ENCODE measurements around the gene UBR7. TPM values are rescaled to one million over a fixed set of nuclear protein-coding genes. Genes with fewer than 3 reads are reported as not detected.
"Not testable (repeated sequence)": the region's sequence is repeated elsewhere in the genome, so short reads cannot be mapped to it uniquely, and the experiment has no call there.

UBR7 gene, protein sequence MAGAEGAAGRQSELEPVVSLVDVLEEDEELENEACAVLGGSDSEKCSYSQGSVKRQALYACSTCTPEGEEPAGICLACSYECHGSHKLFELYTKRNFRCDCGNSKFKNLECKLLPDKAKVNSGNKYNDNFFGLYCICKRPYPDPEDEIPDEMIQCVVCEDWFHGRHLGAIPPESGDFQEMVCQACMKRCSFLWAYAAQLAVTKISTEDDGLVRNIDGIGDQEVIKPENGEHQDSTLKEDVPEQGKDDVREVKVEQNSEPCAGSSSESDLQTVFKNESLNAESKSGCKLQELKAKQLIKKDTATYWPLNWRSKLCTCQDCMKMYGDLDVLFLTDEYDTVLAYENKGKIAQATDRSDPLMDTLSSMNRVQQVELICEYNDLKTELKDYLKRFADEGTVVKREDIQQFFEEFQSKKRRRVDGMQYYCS
- 28.2 TPM for total RNA-seq
- 19.5 TPM for polyA plus RNA-seq

DNA sequence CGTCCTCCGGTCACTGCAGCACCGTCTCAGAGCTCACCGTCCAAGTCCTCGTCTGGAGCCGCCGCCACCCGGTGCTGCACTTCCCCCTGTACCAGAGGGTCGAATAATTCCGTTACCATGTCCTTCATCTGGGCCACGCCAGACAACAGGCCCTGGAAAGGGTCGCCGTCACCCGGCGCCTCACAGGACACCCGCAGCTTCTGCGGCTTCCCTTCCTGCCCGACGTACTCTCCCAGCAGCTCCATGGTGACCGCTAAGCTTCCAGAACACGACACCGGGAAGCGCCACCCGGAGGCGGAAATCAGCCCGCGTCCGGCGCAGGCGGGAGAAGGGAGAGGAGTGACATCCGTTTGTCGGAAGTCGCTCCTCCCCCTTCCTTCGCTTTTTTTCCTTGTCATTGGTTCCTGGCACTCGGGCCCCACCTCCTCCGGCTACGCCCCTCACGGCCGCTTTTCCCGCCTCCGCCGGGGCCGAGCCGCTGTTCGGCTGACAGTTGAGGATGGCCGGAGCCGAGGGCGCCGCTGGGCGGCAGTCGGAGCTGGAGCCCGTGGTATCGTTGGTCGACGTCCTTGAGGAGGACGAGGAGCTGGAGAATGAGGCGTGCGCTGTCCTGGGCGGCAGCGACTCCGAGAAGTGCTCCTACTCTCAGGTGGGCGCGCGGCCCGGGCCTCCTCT, at the start of gene UBR7, which contains the start of gene GON7:
Gene UBR7 (plus strand): TSS at position 464 of the 675 bp plus-strand sequence. CDS start 36 bp downstream, at position 500.
Gene GON7 (minus strand): TSS at position 273 of the 675 bp plus-strand sequence. CDS start 28 bp downstream, at position 245.
- Histone ChIP-seq H3K4me3 (ENCODE audit: low read depth, low read length) (peak within 1 kb of the TSS; percentile 79), H3K36me3 (ENCODE audit: insufficient read depth) (no peaks in the 10 kb centered on the region), H3K4me1 (ENCODE audit: insufficient read depth) (no peaks in the 10 kb centered on the region), H3K27ac (ENCODE audit: low read depth) (peak within 1 kb of the TSS; percentile 82)
- peak; percentile 90 for DNase-seq (ENCODE audit: extremely low spot score)
- under 1% methylated on average over 65 of the region's 65 CpGs for WGBS

DNA sequence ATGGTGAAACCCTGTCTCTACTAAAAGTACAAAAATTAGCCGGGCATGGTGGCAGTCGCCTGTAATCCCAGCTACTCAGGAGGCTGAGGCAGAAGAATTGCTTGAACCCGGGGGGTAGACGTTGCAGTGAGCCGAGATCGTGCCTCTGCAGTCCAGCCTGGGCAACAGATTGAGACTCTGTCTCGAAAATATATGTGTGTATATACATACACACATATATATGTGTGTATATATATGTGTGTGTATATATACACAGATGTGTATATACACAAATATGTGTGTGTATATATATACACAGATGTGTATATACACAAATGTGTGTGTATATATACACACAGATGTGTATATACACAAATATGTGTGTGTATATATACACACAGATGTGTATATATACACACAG, 48.7 kb upstream of the UBR7 start:
- H3K4me3 ChIP-seq (ENCODE audit: low read depth, low read length); H3K27ac ChIP-seq (ENCODE audit: low read depth); H3K4me1 ChIP-seq (ENCODE audit: insufficient read depth); DNase-seq (ENCODE audit: extremely low spot score); H3K36me3 ChIP-seq (ENCODE audit: insufficient read depth): not testable (repeated sequence)
- 87% methylated on average over 7 of the region's 7 CpGs for WGBS

DNA sequence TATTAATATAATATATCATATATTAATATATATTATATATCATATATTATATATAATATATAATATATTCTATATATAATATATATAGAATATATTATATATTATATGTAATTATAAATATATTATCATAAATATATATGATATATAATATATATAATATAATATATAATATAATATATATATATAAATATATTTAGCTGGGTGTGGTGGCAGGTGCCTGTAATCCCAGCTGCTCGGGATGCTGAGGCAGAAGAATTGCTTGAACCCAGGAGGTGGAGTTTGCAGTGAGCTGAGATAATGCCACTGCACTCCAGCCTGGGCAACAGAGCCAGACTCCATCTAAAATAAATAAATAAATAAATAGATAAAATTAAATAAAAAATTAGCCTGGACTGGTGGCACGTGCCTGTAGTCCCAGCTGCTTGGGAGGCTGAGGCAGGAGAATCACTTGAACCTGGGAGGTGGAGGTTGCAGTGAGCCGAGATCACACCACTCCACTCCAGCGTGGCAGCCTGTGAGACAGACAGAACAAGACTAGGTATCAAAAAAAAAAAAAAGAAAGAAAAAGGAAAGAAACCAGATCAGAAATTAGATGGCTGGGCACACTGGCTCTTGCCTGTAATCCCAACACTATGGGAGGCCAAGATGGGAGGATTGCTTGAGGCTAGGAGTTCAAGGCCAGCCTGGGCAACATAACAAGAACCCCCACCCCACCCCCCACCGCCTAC, 47.3 kb upstream of the UBR7 start:
- not testable (repeated sequence) for DNase-seq (ENCODE audit: extremely low spot score); H3K27ac ChIP-seq (ENCODE audit: low read depth); H3K36me3 ChIP-seq (ENCODE audit: insufficient read depth); H3K4me1 ChIP-seq (ENCODE audit: insufficient read depth); H3K4me3 ChIP-seq (ENCODE audit: low read depth, low read length)
- WGBS, result 69% methylated on average over 5 of the region's 5 CpGs

DNA sequence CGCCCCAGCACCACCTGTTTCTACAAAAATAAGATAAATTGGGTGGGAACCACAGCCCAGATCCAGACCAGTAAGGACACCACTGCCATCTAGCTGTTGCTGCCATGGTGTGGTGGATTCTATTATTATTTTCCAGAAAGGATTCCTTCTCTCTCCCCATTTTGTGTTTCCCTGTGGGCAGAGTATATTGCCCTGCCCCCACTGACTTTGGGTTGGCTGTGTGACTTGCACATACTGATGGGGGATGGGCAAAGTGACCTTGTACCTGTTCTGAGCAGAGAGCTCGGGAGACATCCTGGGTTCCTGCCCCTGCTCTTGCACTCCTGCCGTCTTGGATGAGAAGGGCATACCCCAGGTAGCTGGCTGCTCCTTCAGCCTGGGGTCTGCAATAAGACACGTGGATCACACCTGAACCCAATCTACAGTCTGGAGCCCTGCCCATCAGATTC, 46.7 kb upstream of the UBR7 start:
- Histone ChIP-seq H3K27ac (ENCODE audit: low read depth) (no peak overlapping the region), H3K4me3 (ENCODE audit: low read depth, low read length) (no peak overlapping the region), H3K4me1 (ENCODE audit: insufficient read depth) (no peaks in the 10 kb centered on the region), H3K36me3 (ENCODE audit: insufficient read depth) (no peaks in the 10 kb centered on the region)
- WGBS, result 38% methylated on average over 4 of the region's 4 CpGs
- no peak for DNase-seq (ENCODE audit: extremely low spot score)

DNA sequence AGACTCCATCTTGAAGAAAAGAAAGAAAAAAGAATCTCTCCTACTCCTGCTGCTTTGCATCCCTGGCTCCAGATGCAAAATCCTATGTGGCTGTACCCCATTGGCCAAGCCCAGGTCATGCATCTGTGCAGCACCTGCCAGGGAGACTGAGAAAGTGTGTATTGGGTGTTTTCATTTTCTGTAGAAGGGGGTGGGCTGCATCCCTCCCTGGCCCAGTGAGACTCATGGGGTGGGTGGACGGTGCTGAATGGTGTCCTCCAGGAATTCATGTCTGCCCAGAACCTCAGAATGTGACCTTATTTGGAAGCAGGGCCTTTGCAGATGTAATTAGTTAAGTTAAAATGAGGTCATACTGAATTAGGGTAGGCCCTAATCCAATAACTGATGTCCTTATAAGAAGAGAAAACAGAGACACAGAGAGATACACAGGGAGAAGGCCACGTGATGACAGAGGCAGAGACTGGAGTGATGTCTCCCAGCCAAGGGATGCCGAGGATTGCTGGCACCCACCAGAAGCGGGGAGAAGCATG, 45.6 kb upstream of the UBR7 start:
- Histone ChIP-seq H3K4me1 (ENCODE audit: insufficient read depth) (no peaks in the 10 kb centered on the region), H3K27ac (ENCODE audit: low read depth) (no peak overlapping the region), H3K36me3 (ENCODE audit: insufficient read depth) (no peaks in the 10 kb centered on the region), H3K4me3 (ENCODE audit: low read depth, low read length) (no peak overlapping the region)
- 63% methylated on average over 4 of the region's 4 CpGs for WGBS
- no peak for DNase-seq (ENCODE audit: extremely low spot score)

DNA sequence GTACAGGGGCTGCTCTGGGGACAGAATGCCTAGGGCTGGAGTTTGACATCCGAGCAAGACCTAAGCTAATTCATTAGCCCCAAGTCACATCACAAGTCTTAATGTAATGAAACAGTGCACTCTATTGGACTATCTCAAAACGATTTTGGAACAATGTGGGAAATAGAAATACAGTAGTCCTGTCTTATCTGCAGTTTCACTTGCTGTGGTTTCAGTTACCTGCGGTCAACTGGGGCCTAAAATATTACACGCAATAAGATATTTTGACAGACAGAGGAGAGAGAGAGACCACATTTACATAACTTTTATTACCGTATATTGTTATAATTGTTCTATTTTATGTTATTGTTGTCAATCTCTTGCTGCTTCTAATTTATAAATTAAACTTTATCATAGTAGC, 43.5 kb upstream of the UBR7 start:
- Histone ChIP-seq H3K36me3 (ENCODE audit: insufficient read depth) (no peaks in the 10 kb centered on the region), H3K4me1 (ENCODE audit: insufficient read depth) (no peaks in the 10 kb centered on the region), H3K4me3 (ENCODE audit: low read depth, low read length) (no peak overlapping the region), H3K27ac (ENCODE audit: low read depth) (no peak overlapping the region)
- 75% methylated on average over 5 of the region's 5 CpGs for WGBS
- DNase-seq (ENCODE audit: extremely low spot score), result no peak

DNA sequence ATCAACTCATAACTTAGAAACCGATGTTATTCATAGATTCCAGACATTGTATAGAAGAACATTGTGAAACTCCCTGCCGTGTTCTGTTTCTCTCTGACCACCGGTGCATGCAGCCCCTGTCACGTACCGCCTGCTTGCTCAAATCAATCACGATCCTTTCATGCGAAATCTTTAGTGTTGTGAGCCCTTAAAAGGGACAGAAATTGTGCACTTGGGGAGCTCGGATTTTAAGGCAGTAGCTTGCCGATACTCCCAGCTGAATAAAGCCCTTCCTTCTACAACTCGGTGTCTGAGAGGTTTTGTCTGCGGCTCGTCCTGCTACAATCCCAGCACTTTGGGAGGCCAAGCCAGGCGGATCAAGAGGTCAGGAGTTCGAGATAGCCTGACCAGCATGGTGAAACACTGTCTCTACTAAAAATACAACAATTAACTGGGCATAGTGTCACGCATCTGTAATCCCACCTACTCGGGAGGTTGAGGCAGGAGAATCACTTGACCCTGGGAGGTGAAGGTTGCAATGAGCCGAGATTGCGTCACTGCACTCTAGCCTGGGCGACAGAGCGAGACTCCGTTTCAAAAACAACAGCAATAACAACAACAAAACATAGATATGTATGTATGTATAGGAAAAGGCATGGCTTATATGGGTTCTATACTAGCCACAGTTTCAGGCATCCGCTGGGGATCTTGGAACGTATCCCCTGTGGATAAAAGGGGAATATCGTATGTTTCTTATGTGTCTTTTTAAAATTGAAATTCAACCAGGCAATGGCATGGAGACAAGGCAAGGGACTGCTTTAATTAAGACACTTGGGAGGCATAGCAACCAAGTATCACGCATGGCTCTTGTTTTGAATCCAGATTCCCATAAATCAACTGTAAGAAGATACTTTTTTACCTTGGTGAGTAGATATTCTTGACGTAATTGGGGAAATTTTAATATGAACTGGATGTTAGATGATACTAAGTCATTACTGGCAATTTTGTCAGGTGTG, 41.5 kb upstream of the UBR7 start:
- 89% methylated on average over 26 of the region's 26 CpGs for whole genome bisulfite sequencing
- H3K27ac ChIP-seq (ENCODE audit: low read depth), result not testable (repeated sequence)

DNA sequence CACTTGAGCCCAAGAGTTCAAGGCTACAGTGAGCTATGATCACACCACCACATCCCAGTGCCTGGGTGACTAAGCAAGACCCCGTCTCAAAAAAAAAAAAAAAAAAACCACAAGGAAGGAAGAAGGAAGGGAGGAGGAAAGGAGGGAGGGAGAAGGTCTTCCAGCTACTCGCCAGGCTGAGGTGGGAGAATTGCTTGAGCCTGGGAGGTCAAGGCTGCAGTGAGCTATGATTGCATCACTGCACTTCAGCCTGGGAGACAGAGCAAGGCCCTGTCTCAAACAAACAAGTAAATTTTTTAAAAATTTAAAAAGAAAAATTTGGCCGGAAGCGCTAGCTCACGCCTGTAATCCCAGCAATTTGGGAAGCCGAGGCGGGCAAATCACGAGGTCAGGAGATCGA, 38.4 kb upstream of the UBR7 start:
- WGBS, result 89% methylated on average over 9 of the region's 9 CpGs
- not testable (repeated sequence) for DNase-seq (ENCODE audit: extremely low spot score); H3K36me3 ChIP-seq (ENCODE audit: insufficient read depth); H3K4me3 ChIP-seq (ENCODE audit: low read depth, low read length); H3K4me1 ChIP-seq (ENCODE audit: insufficient read depth); H3K27ac ChIP-seq (ENCODE audit: low read depth)

More for the DNA sequence above, 41.5 kb upstream of the UBR7 start:
- not testable (repeated sequence) for H3K4me1 ChIP-seq (ENCODE audit: insufficient read depth); H3K4me3 ChIP-seq (ENCODE audit: low read depth, low read length); H3K36me3 ChIP-seq (ENCODE audit: insufficient read depth); DNase-seq (ENCODE audit: extremely low spot score)

DNA sequence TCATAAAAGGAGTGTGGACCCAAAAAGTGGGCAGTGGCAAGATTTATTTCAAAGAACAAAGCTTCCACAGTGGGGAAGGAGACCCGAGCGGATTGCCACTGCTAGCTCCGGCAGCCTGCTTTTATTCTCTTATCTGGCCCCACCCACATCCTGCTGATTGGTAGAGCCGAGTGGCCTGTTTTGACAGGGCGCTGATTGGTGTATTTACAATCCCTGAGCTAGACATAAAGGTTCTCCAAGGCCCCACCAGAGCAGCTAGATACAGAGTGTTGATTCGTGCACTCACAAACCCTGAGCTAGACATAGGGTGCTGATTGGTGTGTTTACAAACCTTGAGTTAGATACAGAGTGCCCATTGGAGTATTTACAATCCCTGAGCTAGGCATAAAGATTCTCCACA, 37.4 kb upstream of the UBR7 start:
- not testable (repeated sequence) for H3K4me3 ChIP-seq (ENCODE audit: low read depth, low read length); H3K27ac ChIP-seq (ENCODE audit: low read depth); DNase-seq (ENCODE audit: extremely low spot score); H3K4me1 ChIP-seq (ENCODE audit: insufficient read depth); H3K36me3 ChIP-seq (ENCODE audit: insufficient read depth)
- WGBS, result 81% methylated on average over 6 of the region's 6 CpGs

DNA sequence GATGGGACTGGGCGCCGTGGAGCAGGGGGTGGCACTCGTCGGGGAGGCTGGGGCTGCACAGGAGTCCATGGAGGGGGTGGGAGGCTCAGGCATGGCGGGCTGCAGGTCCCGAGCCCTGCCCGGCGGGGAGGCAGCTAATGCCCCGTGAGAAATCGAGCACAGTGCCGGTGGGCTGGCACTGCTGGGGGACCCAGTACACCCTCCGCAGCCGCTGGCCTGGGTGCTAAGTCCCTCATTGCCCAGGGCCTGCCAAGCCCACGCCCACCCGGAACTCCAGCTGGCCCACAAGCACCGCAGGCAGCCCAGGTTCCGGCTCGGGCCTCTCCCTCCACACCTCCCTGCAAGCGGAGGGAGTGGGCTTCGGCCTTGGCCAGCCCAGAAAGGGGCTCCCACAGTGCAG, 36.9 kb upstream of the UBR7 start:
- H3K36me3 ChIP-seq (ENCODE audit: insufficient read depth); H3K4me3 ChIP-seq (ENCODE audit: low read depth, low read length); H3K27ac ChIP-seq (ENCODE audit: low read depth); H3K4me1 ChIP-seq (ENCODE audit: insufficient read depth); DNase-seq (ENCODE audit: extremely low spot score): not testable (repeated sequence)
- WGBS, result 97% methylated on average over 20 of the region's 20 CpGs

DNA sequence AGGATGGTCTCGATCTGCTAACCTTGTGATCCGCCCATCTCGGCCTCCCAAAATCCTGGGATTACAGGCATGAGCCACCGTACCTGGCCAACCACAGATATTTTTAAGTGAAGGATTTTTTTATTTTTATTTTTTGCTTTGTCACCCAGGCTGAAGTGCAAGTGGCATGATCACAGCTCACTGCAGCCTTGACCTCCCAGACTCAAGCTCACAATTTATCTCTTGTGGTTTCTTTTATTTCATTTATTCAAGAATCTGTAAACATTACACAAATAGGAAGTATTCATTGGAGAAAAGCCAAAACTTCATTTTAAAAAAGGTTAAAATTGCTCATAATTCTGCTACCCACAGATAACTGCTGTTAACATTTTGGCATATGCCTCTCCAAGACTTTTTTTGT, 35.7 kb upstream of the UBR7 start:
- Histone ChIP-seq H3K36me3 (ENCODE audit: insufficient read depth) (no peaks in the 10 kb centered on the region), H3K4me3 (ENCODE audit: low read depth, low read length) (no peak overlapping the region), H3K4me1 (ENCODE audit: insufficient read depth) (no peaks in the 10 kb centered on the region), H3K27ac (ENCODE audit: low read depth) (no peak overlapping the region)
- DNase-seq (ENCODE audit: extremely low spot score), result no peak
- WGBS, result 71% methylated on average over 4 of the region's 4 CpGs

DNA sequence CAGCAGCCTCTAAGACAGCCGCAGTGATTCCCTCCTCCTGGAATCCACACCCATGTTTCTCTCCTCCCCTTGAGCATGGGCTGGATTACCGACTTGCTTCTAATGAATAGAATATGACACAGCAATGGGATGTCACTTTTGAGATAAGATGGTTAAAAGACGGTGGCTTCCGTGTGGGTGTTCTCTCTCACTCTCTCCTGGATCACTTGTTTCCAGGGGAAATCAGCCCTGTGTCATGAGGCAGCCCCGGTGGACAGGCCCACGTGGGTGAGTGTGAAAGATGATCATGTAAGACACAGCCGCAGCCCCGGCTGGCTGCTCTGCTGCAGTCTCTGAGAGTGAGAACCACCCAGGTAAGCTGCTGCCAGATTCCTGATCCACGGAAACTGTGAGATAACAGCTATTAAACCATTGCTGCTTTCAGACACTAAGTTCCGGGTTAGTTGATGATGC, 33.1 kb upstream of the UBR7 start:
- Histone ChIP-seq H3K4me3 (ENCODE audit: low read depth, low read length) (no peak overlapping the region), H3K4me1 (ENCODE audit: insufficient read depth) (no peaks in the 10 kb centered on the region), H3K27ac (ENCODE audit: low read depth) (no peak overlapping the region), H3K36me3 (ENCODE audit: insufficient read depth) (no peaks in the 10 kb centered on the region)
- 25% methylated on average over 10 of the region's 10 CpGs for WGBS
- DNase-seq (ENCODE audit: extremely low spot score), result no peak

All from urinary bladder (tissue), 4 donors.